ENCODE results near the gene ZYG11B.

DNA sequence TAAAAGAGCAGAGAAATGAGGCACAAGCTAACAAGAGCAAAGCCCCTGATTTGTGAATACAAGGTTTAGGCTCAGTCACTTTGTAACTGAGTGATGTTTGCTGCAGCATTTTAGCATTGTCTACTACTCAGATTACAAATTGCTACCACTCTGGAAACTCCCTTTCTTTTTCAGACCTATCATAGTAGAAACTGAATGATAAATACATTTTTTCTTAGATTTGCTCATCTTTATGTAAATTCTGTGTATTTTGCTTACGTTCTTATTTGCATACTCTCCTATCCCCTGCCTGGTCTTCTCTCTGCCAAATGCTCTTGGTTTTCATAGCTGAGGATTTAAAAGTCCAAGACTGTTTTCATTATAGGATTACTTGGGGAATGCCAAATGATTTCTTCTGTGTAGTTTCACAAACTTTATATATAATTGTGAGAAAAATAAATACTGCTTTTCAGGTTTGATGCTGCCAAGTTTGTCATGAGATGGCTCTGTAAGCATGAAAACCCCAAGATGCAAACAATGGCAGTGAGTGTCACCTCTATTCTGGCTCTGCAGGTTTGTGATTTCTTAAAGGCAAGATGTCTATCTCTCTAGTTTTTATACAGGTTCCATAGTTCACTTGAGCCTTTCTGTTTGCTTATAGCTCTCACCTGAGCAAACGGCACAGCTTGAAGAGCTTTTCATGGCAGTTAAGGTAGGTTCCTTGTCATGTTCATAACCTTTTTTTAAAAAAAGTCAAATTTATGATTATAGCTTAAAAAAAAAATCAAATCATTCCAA lies 141.0 kb downstream of the ZYG11B start:
- TF ChIP-seq POLR2A (IDR thresholded peaks at IDR 0.05; ENCODE audit: extremely low read depth, insufficient read length), result no peak
- TF ChIP-seq, protein P1, sequence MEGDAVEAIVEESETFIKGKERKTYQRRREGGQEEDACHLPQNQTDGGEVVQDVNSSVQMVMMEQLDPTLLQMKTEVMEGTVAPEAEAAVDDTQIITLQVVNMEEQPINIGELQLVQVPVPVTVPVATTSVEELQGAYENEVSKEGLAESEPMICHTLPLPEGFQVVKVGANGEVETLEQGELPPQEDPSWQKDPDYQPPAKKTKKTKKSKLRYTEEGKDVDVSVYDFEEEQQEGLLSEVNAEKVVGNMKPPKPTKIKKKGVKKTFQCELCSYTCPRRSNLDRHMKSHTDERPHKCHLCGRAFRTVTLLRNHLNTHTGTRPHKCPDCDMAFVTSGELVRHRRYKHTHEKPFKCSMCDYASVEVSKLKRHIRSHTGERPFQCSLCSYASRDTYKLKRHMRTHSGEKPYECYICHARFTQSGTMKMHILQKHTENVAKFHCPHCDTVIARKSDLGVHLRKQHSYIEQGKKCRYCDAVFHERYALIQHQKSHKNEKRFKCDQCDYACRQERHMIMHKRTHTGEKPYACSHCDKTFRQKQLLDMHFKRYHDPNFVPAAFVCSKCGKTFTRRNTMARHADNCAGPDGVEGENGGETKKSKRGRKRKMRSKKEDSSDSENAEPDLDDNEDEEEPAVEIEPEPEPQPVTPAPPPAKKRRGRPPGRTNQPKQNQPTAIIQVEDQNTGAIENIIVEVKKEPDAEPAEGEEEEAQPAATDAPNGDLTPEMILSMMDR (IDR thresholded peaks at IDR 0.05; ENCODE audit: low read depth, low read length), result no peak
- TF ChIP-seq, protein P2, sequence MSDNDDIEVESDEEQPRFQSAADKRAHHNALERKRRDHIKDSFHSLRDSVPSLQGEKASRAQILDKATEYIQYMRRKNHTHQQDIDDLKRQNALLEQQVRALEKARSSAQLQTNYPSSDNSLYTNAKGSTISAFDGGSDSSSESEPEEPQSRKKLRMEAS (IDR thresholded peaks at IDR 0.05; ENCODE audit: low read depth, low read length), result no peak
